Activated CD8-positive, alpha-beta T cell treated with anti-CD3 and anti-CD28 coated beads, Interleukin-2, amount 10 ng/mL, durations not matched to agents 7 days and 5 days (primary cell): ENCODE results near the gene EPS8. TPM values are rescaled to one million over a fixed set of nuclear protein-coding genes. Genes with fewer than 3 reads are reported as not detected.

Source experiments
- ATAC-seq: fragments of 150-1000 bp; cut with Tn5 transposase; one replicate; pipeline ENCODE4 v1.10.0; 2021; ENCODE audit warnings: moderate library complexity
- CTCF ChIA-PET: fragments of 350-600 bp; sonication (Branson Sonifier 250); formaldehyde crosslinking; loops from one replicate; lab custom pipeline; 2021; ENCODE audit warnings: antibody characterized with exemption; lab: Charles Lee
- POLR2A ChIA-PET: fragments of 350-600 bp; sonication (Branson Sonifier 250); formaldehyde crosslinking; loops from one replicate; lab custom pipeline; 2021; ENCODE audit warnings: antibody characterized with exemption; lab: Charles Lee
- DNase-seq: peaks from one replicate; pipeline ENCODE4 v3.0.0-alpha.2; 2020
- H3K27ac Mint-ChIP-seq: one replicate; pipeline ENCODE4 v1.8.0; 2021; ENCODE audit warnings: mild to moderate bottlenecking, mixed read lengths
- H3K27me3 Mint-ChIP-seq: one replicate; pipeline ENCODE4 v1.8.0; 2021; ENCODE audit warnings: low read depth, mixed read lengths
- H3K36me3 Mint-ChIP-seq: one replicate; pipeline ENCODE4 v1.8.0; 2021; ENCODE audit warnings: low read depth, mixed read lengths
- H3K4me1 Mint-ChIP-seq: one replicate; pipeline ENCODE4 v1.8.0; 2021; ENCODE audit warnings: low read depth, mixed read lengths
- H3K4me3 Mint-ChIP-seq: one replicate; pipeline ENCODE4 v1.8.0; 2021; ENCODE audit warnings: mild to moderate bottlenecking, mixed read lengths
- H3K9me3 Mint-ChIP-seq: one replicate; pipeline ENCODE4 v1.8.0; 2022; ENCODE audit warnings: mixed read lengths; ENCODE audit not compliant: insufficient read depth
- total RNA-seq, 2 experiments: library from RNA; stranded (reverse); gene quantifications; one replicate each; pipeline ENCODE4 v1.2.3, GENCODE V29; 2021

EPS8 gene
- total RNA-seq, 2 experiments from 2014 or later = 1.0 to 2.2 TPM

GRCh38 chr12:15697201-15697600 is 92.0 kb downstream of the EPS8 start:
- Mint-ChIP-seq H3K27me3 (peaks cover 5% of the 10 kb centered on the region), H3K9me3 (no peaks in the 10 kb centered on the region), H3K27ac (no peak overlapping the region), H3K4me1 (peaks cover 32% of the 10 kb centered on the region), H3K4me3 (no peak overlapping the region), H3K36me3 (peaks cover 7% of the 10 kb centered on the region)
- ATAC-seq = no peak
- ChIA-PET POLR2A (no interaction called here), CTCF (interaction anchor here (0.9 kb wide), 1 partner anchor 165 kb away, joined by 3 read pairs; no protein-coding TSS in a partner anchor)
- DNase-seq = no peak

GRCh38 chr12:15693228-15693911 is 95.8 kb downstream of the EPS8 start:
- POLR2A ChIA-PET = no interaction called here
- Mint-ChIP-seq H3K36me3 (peaks cover 2% of the 10 kb centered on the region), H3K27ac (peak overlapping the region; percentile 19), H3K9me3 (no peaks in the 10 kb centered on the region), H3K27me3 (peaks cover 19% of the 10 kb centered on the region), H3K4me1 (no peaks in the 10 kb centered on the region), H3K4me3 (no peak overlapping the region)
- CTCF ChIA-PET = no interaction called here
- no peak for ATAC-seq
- DNase-seq = no peak

DNA sequence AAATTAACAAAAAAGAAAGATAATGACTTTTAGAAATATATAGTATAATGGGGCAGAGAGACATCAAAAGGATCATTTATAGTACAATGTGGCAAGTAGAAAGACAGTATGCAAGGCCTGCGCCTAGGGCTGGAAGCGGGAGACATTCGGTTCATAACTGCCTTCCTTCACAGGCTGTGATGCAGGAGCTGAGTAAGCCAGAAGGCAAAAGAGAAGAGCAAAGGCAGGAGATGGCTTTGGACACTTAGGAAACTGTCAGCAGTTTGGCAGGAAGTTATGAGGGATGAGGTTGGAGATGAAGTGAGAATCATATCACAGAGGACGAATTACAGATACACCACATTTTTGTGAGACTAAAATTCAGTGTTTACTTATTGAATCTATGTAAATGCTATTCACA is 97.8 kb downstream of the EPS8 start:
- Mint-ChIP-seq H3K4me1 (peaks cover 4% of the 10 kb centered on the region), H3K36me3 (no peaks in the 10 kb centered on the region), H3K9me3 (no peaks in the 10 kb centered on the region), H3K27me3 (peaks cover 24% of the 10 kb centered on the region), H3K4me3 (no peak overlapping the region), H3K27ac (no peak overlapping the region)
- ChIA-PET POLR2A (no interaction called here), CTCF (no interaction called here)
- ATAC-seq (no peak), DNase-seq (no peak)

GRCh38 chr12:15690320-15690719 is 98.9 kb downstream of the EPS8 start:
- H3K9me3 Mint-ChIP-seq = no peaks in the 10 kb centered on the region
- DNase-seq (no peak), ATAC-seq (no peak)
- no peaks in the 10 kb centered on the region for H3K36me3 Mint-ChIP-seq
- POLR2A ChIA-PET = no interaction called here
- H3K27ac Mint-ChIP-seq = no peak overlapping the region
- CTCF ChIA-PET = no interaction called here
- H3K4me3 Mint-ChIP-seq = no peak overlapping the region
- peaks cover 22% of the 10 kb centered on the region for H3K27me3 Mint-ChIP-seq
- peaks cover 4% of the 10 kb centered on the region for H3K4me1 Mint-ChIP-seq

DNA sequence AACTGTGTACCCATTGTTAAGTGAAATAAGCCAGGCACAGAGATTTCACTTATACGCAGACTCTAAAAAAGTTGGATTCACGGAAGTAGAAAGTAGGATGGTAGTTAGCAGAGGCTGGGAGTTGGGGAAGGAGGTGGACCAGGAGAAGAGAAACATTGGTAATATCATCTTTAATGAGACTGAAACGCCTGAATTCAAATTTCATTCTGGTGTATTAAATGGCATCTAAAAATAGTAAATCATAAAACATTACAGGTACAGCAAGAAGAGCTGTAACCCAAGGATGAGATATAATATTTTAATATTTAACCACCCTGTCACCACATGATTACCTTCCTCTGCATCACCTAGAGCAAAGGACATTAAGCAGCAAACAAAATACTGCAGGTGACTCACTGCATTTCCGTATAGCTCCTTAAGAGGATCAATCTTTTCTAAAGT is 99.4 kb downstream of the EPS8 start:
- H3K9me3 Mint-ChIP-seq = no peaks in the 10 kb centered on the region
- H3K36me3 Mint-ChIP-seq = no peaks in the 10 kb centered on the region
- ChIA-PET CTCF (no interaction called here), POLR2A (no interaction called here)
- ATAC-seq (no peak), DNase-seq (no peak)
- H3K4me3 Mint-ChIP-seq = no peak overlapping the region
- peaks cover 27% of the 10 kb centered on the region for H3K27me3 Mint-ChIP-seq
- no peak overlapping the region for H3K27ac Mint-ChIP-seq
- H3K4me1 Mint-ChIP-seq = peaks cover 4% of the 10 kb centered on the region

DNA sequence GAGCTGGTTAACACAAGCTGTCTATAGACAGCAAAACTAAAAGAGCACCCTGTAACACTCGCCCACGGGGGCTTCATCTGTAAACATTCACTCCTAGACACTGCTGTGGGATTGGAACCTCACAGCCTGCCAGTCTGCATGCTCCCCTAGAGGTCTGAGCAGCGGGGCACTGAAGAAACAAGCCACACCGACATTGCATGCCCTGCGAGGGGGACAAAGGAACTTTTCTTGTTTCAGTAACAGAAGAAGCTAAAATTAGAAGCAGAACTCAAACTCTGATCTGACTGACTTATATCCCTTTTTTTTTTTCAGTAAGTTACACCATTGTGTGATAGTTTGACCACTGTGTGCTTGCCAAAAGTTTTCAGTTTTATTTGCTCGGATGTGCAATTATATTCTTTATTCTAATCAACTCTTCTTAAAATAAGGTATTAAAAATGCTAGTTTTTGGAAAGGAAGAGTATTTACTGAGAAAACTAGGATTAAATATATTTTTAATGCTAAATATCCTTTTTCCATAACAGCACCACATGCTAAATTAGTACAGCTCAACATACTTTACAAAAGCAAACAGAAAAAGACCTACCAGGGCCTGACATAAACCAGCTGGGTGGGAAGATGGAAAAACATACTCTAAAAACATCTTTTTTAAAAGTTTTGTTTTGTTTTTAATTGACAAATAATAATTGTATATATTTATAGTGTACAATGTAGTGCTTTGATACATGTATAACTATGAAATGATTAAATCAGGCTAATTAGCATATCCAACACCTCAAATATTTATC is 100.2 kb downstream of the EPS8 start:
- Mint-ChIP-seq H3K4me3 (no peak overlapping the region), H3K27ac (no peak overlapping the region), H3K4me1 (peaks cover 4% of the 10 kb centered on the region), H3K27me3 (peaks cover 35% of the 10 kb centered on the region), H3K9me3 (no peaks in the 10 kb centered on the region), H3K36me3 (no peaks in the 10 kb centered on the region)
- POLR2A ChIA-PET = no interaction called here
- DNase-seq (no peak), ATAC-seq (no peak)
- CTCF ChIA-PET = no interaction called here

- Mint-ChIP-seq H3K9me3 (no peaks in the 10 kb centered on the region), H3K4me3 (no peak overlapping the region), H3K4me1 (peaks cover 4% of the 10 kb centered on the region), H3K27ac (no peak overlapping the region), H3K36me3 (no peaks in the 10 kb centered on the region), H3K27me3 (peaks cover 32% of the 10 kb centered on the region)
- ChIA-PET POLR2A (no interaction called here), CTCF (no interaction called here)
- ATAC-seq (no peak), DNase-seq (no peak)
These were observed 100.9 kb downstream of the EPS8 start for GRCh38 chr12:15688202-15688736.

DNA sequence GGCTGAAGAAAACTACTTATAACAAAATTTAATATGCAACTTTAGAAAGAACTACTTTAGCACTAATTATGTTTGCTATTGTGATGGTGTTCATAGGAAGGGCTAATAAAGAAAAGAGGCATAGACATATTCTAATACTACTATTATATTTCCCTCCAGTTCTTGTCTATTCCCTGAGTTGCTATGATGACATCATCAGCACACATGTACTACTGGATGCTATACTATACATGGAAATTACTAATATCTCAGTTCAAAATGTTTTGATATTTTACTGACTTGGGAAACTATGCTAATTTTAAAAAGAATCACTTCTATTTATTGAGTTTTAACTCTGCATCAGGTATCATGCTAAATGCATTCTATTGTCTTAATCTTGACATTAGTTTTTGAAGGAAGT is 101.6 kb downstream of the EPS8 start:
- DNase-seq (no peak), ATAC-seq (no peak)
- Mint-ChIP-seq H3K27me3 (peaks cover 32% of the 10 kb centered on the region), H3K4me3 (no peak overlapping the region), H3K4me1 (peaks cover 4% of the 10 kb centered on the region), H3K27ac (no peak overlapping the region), H3K9me3 (no peaks in the 10 kb centered on the region), H3K36me3 (no peaks in the 10 kb centered on the region)
- POLR2A ChIA-PET = no interaction called here
- CTCF ChIA-PET = no interaction called here

DNA sequence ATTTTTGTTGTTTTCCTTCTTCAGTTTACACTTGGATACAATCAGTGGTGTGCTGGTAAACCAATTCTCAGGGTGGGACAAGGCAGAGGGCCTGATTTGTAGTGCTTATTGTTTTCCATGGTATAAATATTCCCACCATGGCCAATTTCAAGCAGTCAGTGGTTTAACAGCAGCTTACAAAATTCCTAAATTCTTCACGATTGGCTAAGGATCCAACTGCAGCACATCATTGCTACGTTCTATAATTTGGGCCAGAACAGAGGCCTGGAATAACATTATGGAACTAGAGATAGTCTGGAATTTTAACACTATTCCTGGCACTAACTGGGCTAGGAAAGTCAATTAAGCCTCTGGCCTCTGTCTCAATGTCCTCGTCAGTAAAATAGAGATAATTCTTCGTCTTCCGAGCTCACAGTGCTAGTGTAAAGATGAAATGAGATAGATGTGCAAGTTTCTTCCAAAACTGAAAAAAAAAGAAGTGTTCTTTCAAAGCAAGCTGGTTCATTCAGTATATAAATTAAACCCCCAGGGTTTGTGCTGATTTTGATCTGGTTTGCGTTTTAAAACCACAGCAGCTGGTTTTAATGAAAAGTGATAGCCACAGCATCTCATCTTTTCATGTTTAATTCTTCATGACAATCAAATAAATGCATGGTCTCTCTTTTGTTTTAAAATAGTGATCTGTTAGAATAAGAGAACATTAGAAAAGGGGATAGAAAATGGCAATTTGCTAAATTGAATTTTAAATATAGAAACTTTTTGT is 104.1 kb downstream of the EPS8 start:
- CTCF ChIA-PET = no interaction called here
- H3K27me3 Mint-ChIP-seq = peaks cover 28% of the 10 kb centered on the region
- POLR2A ChIA-PET = no interaction called here
- no peak overlapping the region for H3K27ac Mint-ChIP-seq
- H3K4me1 Mint-ChIP-seq = peaks cover 4% of the 10 kb centered on the region
- H3K36me3 Mint-ChIP-seq = no peaks in the 10 kb centered on the region
- DNase-seq (no peak), ATAC-seq (no peak)
- no peaks in the 10 kb centered on the region for H3K9me3 Mint-ChIP-seq
- H3K4me3 Mint-ChIP-seq = no peak overlapping the region

DNA sequence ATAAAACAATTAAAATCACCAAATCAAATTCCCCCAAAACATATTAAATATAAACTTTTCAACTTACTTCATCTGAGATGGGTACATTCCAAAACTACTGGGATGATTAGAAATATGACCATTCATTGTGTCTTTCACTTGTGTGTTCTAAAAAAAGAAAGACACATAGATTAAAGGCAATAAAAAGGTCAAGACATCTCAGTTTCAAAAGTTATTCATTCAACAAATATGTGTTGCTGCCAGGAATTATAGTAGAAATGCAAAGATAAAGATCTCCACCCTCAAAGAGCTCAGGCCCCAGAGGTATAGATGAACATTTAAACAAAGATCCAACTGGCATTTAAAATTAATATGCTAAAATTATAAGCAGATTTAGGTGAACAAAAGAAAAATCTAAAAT is 106.4 kb downstream of the EPS8 start:
- Mint-ChIP-seq H3K4me3 (no peak overlapping the region), H3K9me3 (no peaks in the 10 kb centered on the region), H3K4me1 (peaks cover under 1% of the 10 kb centered on the region), H3K27me3 (peaks cover 26% of the 10 kb centered on the region), H3K27ac (no peak overlapping the region), H3K36me3 (no peaks in the 10 kb centered on the region)
- ChIA-PET CTCF (no interaction called here), POLR2A (no interaction called here)
- no peak for ATAC-seq
- DNase-seq = no peak

DNA sequence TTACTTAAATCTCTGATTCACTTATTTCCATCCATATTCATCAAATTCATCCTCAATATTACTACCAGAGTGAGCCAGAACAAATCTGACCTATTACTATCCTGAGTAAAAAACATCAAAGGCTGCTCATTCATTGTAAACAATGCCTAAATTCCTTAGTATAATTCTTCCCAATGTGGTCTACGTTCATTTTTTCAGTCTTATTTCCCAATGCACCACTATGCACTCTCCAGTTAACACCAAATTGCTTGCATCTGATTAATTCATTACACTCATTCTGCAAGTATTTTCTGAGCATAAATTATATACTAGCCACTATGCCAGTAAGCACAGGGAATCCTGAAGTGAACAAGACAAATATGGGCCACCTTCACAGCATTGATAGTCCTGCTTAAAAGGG is 110.0 kb downstream of the EPS8 start:
- Mint-ChIP-seq H3K4me1 (no peaks in the 10 kb centered on the region), H3K4me3 (no peak overlapping the region), H3K27ac (no peak overlapping the region), H3K36me3 (no peaks in the 10 kb centered on the region), H3K9me3 (no peaks in the 10 kb centered on the region), H3K27me3 (peaks cover 13% of the 10 kb centered on the region)
- CTCF ChIA-PET = no interaction called here
- DNase-seq (no peak), ATAC-seq (no peak)
- POLR2A ChIA-PET = no interaction called here
